CD14-positive monocyte (primary cell): ENCODE results near the gene KRTAP4-4. TPM values are rescaled to one million over a fixed set of nuclear protein-coding genes. Genes with fewer than 3 reads are reported as not detected.

Experiments
- DNase-seq, 3 donors: peaks; one replicate each; pipeline ENCODE4 v3.0.0-alpha.2; 2011 to 2022
- H2AFZ ChIP-seq: 2 replicates; pipeline ENCODE4 v1.6.0; 2012; ENCODE audit warnings: mild to moderate bottlenecking, low read depth, low read length, inconsistent platforms; ENCODE audit not compliant: insufficient read depth, poor library complexity, severe bottlenecking
- H3K27ac ChIP-seq, 2 donors: 1 replicate in 1 of 2; 2 replicates in 1 of 2; pipeline ENCODE4 v1.5.1; 2012 to 2013; ENCODE audit warnings: low read length in 2 of 2, control low read depth in 1 of 2, inconsistent platforms in 1 of 2, low read depth in 1 of 2, mild to moderate bottlenecking in 1 of 2
- H3K27me3 ChIP-seq, 2 donors: one replicate each; pipeline versions ENCODE4 v1.6.0 to v1.6.1; 2011 to 2013; ENCODE audit warnings: low read length in 2 of 2; ENCODE audit not compliant: control insufficient read depth in 2 of 2, insufficient read depth in 2 of 2
- H3K36me3 ChIP-seq, 2 donors: replicated peaks in 1 of 2; 1 replicate in 1 of 2; 2 replicates in 1 of 2; pipeline versions ENCODE4 v1.5.1 to v1.6.1; 2012 to 2013; ENCODE audit warnings: low read length in 2 of 2, control low read depth in 1 of 2, inconsistent platforms in 1 of 2, mild to moderate bottlenecking in 1 of 2; ENCODE audit not compliant: insufficient read depth in 2 of 2, control insufficient read depth in 1 of 2
- H3K4me1 ChIP-seq, 2 donors: 1 replicate in 1 of 2; 2 replicates in 1 of 2; pipeline versions ENCODE4 v1.5.1 to v1.6.1; 2012 to 2013; ENCODE audit warnings: low read length in 2 of 2, control low read depth in 1 of 2, inconsistent platforms in 1 of 2, mild to moderate bottlenecking in 1 of 2, moderate library complexity in 1 of 2; ENCODE audit not compliant: insufficient read depth in 2 of 2, control insufficient read depth in 1 of 2
- H3K4me2 ChIP-seq: replicated peaks from 2 replicates; pipeline ENCODE3; 2012; ENCODE audit warnings: low read length, moderate library complexity, mild to moderate bottlenecking; ENCODE audit not compliant: poor library complexity, severe bottlenecking; ENCODE audit errors: extremely low read depth
- H3K4me3 ChIP-seq, 3 experiments: fragments of 200-600 bp in 1 of 3; sonication (generic) in 1 of 3; replicated peaks in 1 of 3; 1 replicate in 2 of 3; 2 replicates in 1 of 3; pipeline ENCODE4 v1.5.1; 2011 to 2013; ENCODE audit warnings: low read length in 3 of 3, mild to moderate bottlenecking in 3 of 3, control low read depth in 2 of 3, low read depth in 2 of 3, inconsistent platforms in 1 of 3, moderate library complexity in 1 of 3
- H3K79me2 ChIP-seq: 2 replicates; pipeline ENCODE4 v1.6.0; 2012; ENCODE audit warnings: mild to moderate bottlenecking, control low read depth, inconsistent platforms, low read length, moderate library complexity; ENCODE audit not compliant: insufficient read depth
- H3K9ac ChIP-seq: 2 replicates; pipeline ENCODE4 v1.6.0; 2017; ENCODE audit warnings: low read length, mild to moderate bottlenecking; ENCODE audit not compliant: insufficient read depth, poor library complexity, severe bottlenecking
- H3K9me3 ChIP-seq, 2 donors: replicated peaks in 1 of 2; 1 replicate in 1 of 2; 2 replicates in 1 of 2; pipeline versions ENCODE4 v1.5.1 to v1.6.1; 2012 to 2013; ENCODE audit warnings: low read length in 2 of 2, control low read depth in 1 of 2; ENCODE audit not compliant: control insufficient read depth in 1 of 2, insufficient read depth in 1 of 2
- H4K20me1 ChIP-seq: 2 replicates; pipeline ENCODE4 v1.6.0; 2012; ENCODE audit warnings: mild to moderate bottlenecking, low read length, control low read depth, moderate library complexity; ENCODE audit not compliant: insufficient read depth
- H3K27ac Mint-ChIP-seq, 7 donors: one replicate each; pipeline ENCODE4 v1.8.0; 2020; ENCODE audit warnings: mild to moderate bottlenecking in 7 of 7, mixed read lengths in 7 of 7, moderate library complexity in 6 of 7, inconsistent platforms in 2 of 7
- H3K27me3 Mint-ChIP-seq, 3 donors: one replicate each; pipeline ENCODE4 v1.8.0; 2021 to 2022; ENCODE audit warnings: low read depth in 3 of 3, mild to moderate bottlenecking in 3 of 3, mixed read lengths in 3 of 3, moderate library complexity in 3 of 3, inconsistent platforms in 1 of 3
- H3K36me3 Mint-ChIP-seq, 2 donors: one replicate each; pipeline ENCODE4 v1.8.0; 2020; ENCODE audit warnings: mixed read lengths in 2 of 2, inconsistent platforms in 1 of 2, mild to moderate bottlenecking in 1 of 2
- H3K4me1 Mint-ChIP-seq: one replicate; pipeline ENCODE4 v1.8.0; 2020; ENCODE audit warnings: mild to moderate bottlenecking, mixed read lengths
- H3K4me3 Mint-ChIP-seq, 2 donors: one replicate each; pipeline ENCODE4 v1.8.0; 2020; ENCODE audit warnings: mild to moderate bottlenecking in 2 of 2, mixed read lengths in 2 of 2, moderate library complexity in 1 of 2
- H3K9me3 Mint-ChIP-seq, 7 donors: one replicate each; pipeline ENCODE4 v1.8.0; 2020 to 2022; ENCODE audit warnings: mixed read lengths in 7 of 7, mild to moderate bottlenecking in 6 of 7, moderate library complexity in 6 of 7, inconsistent platforms in 2 of 7
- WGBS: methylation state at CpG from one replicate; pipeline ENCODE4 v1.1.5; 2013; ENCODE audit warnings: missing lambda C conversion rate; ENCODE audit not compliant: insufficient coverage; 5-methylcytosine and 5-hydroxymethylcytosine counted together
- intact Hi-C, 2 donors: fragments of 100-400 bp; cut with micrococcal nuclease; formaldehyde crosslinking; loops; one replicate each; pipeline versions ENCODE4 v1.15.0 to v1.15.1; 2023
- polyA plus RNA-seq, 3 donors: library from polyadenylated mRNA; depleted of rRNA in 1 of 3; unstranded in 2 of 3; stranded (reverse) in 1 of 3; fragments of 300-500 nt in 2 of 3; fragments of >200 nt in 1 of 3; fragmentation: Illumina TruSeq in 2 of 3; gene quantifications; 1 replicate in 2 of 3; 2 replicates in 1 of 3; pipeline ENCODE4 v1.2.3, GENCODE V29; 2012 to 2021
- TF ChIP-seq, protein P1 (sequence below): fragments of 200-600 bp; IDR thresholded peaks from one replicate; pipeline ENCODE4 v1.8.0; 2022; ENCODE audit warnings: antibody characterized with exemption, mild to moderate bottlenecking

The KRTAP4-4 gene
- polyA plus RNA-seq, 3 donors, result not detected

DNA sequence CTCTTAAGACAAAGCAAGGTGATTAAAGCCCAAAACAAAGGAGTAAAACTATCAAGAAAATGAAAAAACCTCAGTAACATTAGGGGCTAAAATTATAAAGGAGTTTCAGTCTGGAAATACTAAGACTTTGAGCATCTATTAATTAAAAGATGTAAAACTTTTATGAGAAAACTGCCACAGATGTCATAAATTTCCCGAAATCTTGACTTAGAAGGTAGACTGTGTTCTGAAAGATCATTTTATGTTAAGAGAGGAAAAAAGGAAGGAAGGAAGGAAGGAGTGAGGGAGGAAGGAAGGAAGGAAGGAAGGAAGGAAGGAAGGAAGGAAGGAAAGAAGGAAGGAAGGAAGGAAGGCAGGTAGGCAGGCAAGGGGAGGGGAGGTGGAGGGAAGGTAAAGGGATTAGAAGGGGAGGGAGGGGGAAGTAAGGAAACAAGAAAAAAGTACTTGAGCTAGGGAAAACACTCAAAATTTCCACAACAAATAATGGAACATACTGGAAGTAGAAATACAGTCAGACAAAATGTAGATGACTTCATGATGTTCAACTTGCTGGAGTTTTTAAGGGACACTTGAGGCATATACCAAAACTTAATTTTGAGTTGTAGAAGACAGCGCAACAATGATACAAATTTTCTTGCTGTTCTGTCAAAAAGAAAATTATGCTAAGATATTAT is 12.9 kb downstream of the KRTAP4-4 start:
- Histone ChIP-seq H3K79me2 (no peaks in the 10 kb centered on the region), H3K36me3 (no peaks in the 10 kb centered on the region), H3K4me2 (no peak overlapping the region), H3K4me1 (no peaks in the 10 kb centered on the region), H3K27ac (no peak overlapping the region), H3K4me3 (no peak overlapping the region), H2AFZ (no peak overlapping the region), H4K20me1 (no peaks in the 10 kb centered on the region), H3K9ac (no peak overlapping the region), H3K9me3 (peaks cover 6 to 13% of the 10 kb centered on the region in 2 donors), H3K27me3 (no peaks in the 10 kb centered on the region)
- H3K4me3 Mint-ChIP-seq, result no peak overlapping the region
- no peak for DNase-seq
- peaks cover 8 to 17% (median 14%) of the 10 kb centered on the region in 7 donors for H3K9me3 Mint-ChIP-seq
- H3K27ac Mint-ChIP-seq, result no peak overlapping the region
- TF ChIP-seq, protein P1, sequence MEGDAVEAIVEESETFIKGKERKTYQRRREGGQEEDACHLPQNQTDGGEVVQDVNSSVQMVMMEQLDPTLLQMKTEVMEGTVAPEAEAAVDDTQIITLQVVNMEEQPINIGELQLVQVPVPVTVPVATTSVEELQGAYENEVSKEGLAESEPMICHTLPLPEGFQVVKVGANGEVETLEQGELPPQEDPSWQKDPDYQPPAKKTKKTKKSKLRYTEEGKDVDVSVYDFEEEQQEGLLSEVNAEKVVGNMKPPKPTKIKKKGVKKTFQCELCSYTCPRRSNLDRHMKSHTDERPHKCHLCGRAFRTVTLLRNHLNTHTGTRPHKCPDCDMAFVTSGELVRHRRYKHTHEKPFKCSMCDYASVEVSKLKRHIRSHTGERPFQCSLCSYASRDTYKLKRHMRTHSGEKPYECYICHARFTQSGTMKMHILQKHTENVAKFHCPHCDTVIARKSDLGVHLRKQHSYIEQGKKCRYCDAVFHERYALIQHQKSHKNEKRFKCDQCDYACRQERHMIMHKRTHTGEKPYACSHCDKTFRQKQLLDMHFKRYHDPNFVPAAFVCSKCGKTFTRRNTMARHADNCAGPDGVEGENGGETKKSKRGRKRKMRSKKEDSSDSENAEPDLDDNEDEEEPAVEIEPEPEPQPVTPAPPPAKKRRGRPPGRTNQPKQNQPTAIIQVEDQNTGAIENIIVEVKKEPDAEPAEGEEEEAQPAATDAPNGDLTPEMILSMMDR, result no peak
- H3K36me3 Mint-ChIP-seq, result no peaks in the 10 kb centered on the region
- WGBS, result 100% methylated on average over 1 of the region's 2 CpGs
- H3K4me1 Mint-ChIP-seq, result no peaks in the 10 kb centered on the region
- intact Hi-C loops, result no loop called here
- H3K27me3 Mint-ChIP-seq, result peaks cover 3 to 4% (median 3%) of the 10 kb centered on the region in 3 donors

DNA sequence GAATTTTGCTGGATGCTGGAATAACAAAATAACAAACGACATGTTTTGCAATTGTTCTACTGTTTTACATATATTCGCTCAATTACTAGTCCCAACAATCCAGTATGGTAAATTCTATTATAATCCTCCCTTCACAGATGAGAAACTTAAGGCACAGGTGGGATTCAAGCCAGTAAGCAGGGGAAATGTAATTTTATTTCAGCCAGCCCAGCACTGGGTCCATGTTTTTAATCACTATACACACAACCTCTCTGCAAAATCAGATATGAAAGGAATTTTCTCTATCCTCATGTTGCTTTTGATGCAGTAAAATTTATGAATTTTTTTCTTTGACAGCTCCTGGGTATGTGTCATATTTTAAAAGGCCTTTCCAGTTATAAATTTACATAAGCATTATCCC is 15.3 kb downstream of the KRTAP4-4 start:
- no peaks in the 10 kb centered on the region for H3K36me3 ChIP-seq
- H2AFZ ChIP-seq, result no peak overlapping the region
- H3K9me3 ChIP-seq, result peaks cover 7 to 21% of the 10 kb centered on the region in 2 donors
- Mint-ChIP-seq H3K27ac (no peak overlapping the region), H3K27me3 (peaks cover 3 to 4% (median 3%) of the 10 kb centered on the region in 3 donors), H3K4me1 (no peaks in the 10 kb centered on the region), H3K9me3 (peaks cover 17 to 32% (median 25%) of the 10 kb centered on the region in 7 donors), H3K4me3 (no peak overlapping the region), H3K36me3 (no peaks in the 10 kb centered on the region)
- H3K27ac ChIP-seq, result no peak overlapping the region
- no peak overlapping the region for H3K4me2 ChIP-seq
- no peaks in the 10 kb centered on the region for H3K4me1 ChIP-seq
- H4K20me1 ChIP-seq, result no peaks in the 10 kb centered on the region
- H3K9ac ChIP-seq, result no peak overlapping the region
- H3K27me3 ChIP-seq, result no peaks in the 10 kb centered on the region
- H3K79me2 ChIP-seq, result no peaks in the 10 kb centered on the region
- no peak for DNase-seq
- H3K4me3 ChIP-seq, result no peak overlapping the region
- TF ChIP-seq, protein P1, result no peak
- intact Hi-C loops, result no loop called here
- WGBS, result no CpG with 5 or more reads among the region's 2 CpGs
